HepG2 (cell line): ENCODE measurements around the gene CERT1. TPM values are rescaled to one million over a fixed set of nuclear protein-coding genes. Genes with fewer than 3 reads are reported as not detected.

Experiments
- ATAC-seq: fragments of 200-7000 bp; cut with Tn5 transposase; 3 replicates; pipeline ENCODE4 v1.9.1; 2020; ENCODE audit warnings: mild to moderate bottlenecking, moderate library complexity
- BruUV-seq: library from RNA; stranded (reverse); fragments of 400-500 nt; replicated peaks from 2 replicates; lab custom pipeline; 2021; lab: Mats Ljungman, UMichigan
- CTCF ChIA-PET: fragments of 300-600 bp; formaldehyde crosslinking; extraction: SDS; loops from one replicate; lab custom pipeline; 2021; ENCODE audit warnings: low total read pairs, inconsistent platforms, low intra/inter-chr PET ratio; lab: Yijun Ruan, JAX
- POLR2A ChIA-PET: fragments of 350-600 bp; sonication (Branson Sonifier 250); formaldehyde crosslinking; loops from one replicate; lab custom pipeline; 2020; ENCODE audit warnings: antibody characterized with exemption, inconsistent platforms; lab: Yijun Ruan, JAX
- DNase-seq: peaks from one replicate; pipeline ENCODE4 v3.0.0-alpha.2; 2015; ENCODE audit warnings: low spot score
- FAIRE-seq: peaks from 3 replicates; lab custom pipeline; 2011; peaks lifted over from hg19 to GRCh38; lab: Jason Lieb, UNC
- H2AFZ ChIP-seq: one replicate; pipeline ENCODE4 v1.6.1; 2011; ENCODE audit warnings: low read length, inconsistent platforms
- H3K27ac ChIP-seq: fragments of 300-600 bp; 3 replicates; pipeline ENCODE4 v1.8.0; 2011; ENCODE audit warnings: mixed run types, mild to moderate bottlenecking, mixed read lengths, low read length, inconsistent platforms; ENCODE audit not compliant: insufficient read depth; ENCODE audit errors: extremely low read length
- H3K27me3 ChIP-seq, 2 experiments: fragments of 200-600 bp in 1 of 2; 2 replicates in 1 of 2; 3 replicates in 1 of 2; pipeline versions ENCODE4 v1.6.0 to v1.8.0; 2011; ENCODE audit warnings: low read length in 2 of 2, mild to moderate bottlenecking in 2 of 2, moderate library complexity in 2 of 2, inconsistent platforms in 1 of 2; ENCODE audit not compliant: insufficient read depth in 2 of 2, control insufficient read depth in 1 of 2
- H3K36me3 ChIP-seq, 2 experiments: fragments of 200-600 bp in 1 of 2; replicated peaks in 1 of 2; 2 replicates in 1 of 2; 3 replicates in 1 of 2; pipeline versions ENCODE4 v1.5.1 to v1.8.0; 2011; ENCODE audit warnings: low read length in 2 of 2, inconsistent platforms in 1 of 2; ENCODE audit not compliant: insufficient read depth in 2 of 2, control insufficient read depth in 1 of 2
- H3K4me1 ChIP-seq: 2 replicates; pipeline ENCODE4 v1.5.1; 2012; ENCODE audit warnings: low read length, inconsistent platforms; ENCODE audit not compliant: insufficient read depth
- H3K4me2 ChIP-seq: 2 replicates; pipeline ENCODE4 v1.6.0; 2011; ENCODE audit warnings: low read depth, low read length, inconsistent platforms
- H3K4me3 ChIP-seq, 3 experiments: fragments of 200-600 bp in 1 of 3; sonication (generic), shearing (Covaris generic) in 1 of 3; replicated peaks in 1 of 3; 2 replicates each; pipeline ENCODE4 v1.5.1; 2011 to 2016; ENCODE audit warnings: low read length in 3 of 3, inconsistent platforms in 2 of 3, low read depth in 2 of 3, mild to moderate bottlenecking in 2 of 3, control low read depth in 1 of 3, mixed read lengths in 1 of 3; ENCODE audit not compliant: insufficient read depth in 1 of 3
- H3K79me2 ChIP-seq: one replicate; pipeline ENCODE4 v1.6.1; 2011; ENCODE audit warnings: low read length, inconsistent platforms; ENCODE audit not compliant: insufficient read depth
- H3K9ac ChIP-seq: 2 replicates; pipeline ENCODE4 v1.6.0; 2011; ENCODE audit warnings: mild to moderate bottlenecking, low read depth, low read length, inconsistent platforms; ENCODE audit not compliant: insufficient read depth
- H3K9me3 ChIP-seq: 2 replicates; pipeline ENCODE4 v1.5.1; 2012; ENCODE audit warnings: mild to moderate bottlenecking, low read length
- H4K20me1 ChIP-seq: 2 replicates; pipeline ENCODE4 v1.6.0; 2011; ENCODE audit warnings: inconsistent platforms, mild to moderate bottlenecking, low read length, moderate library complexity; ENCODE audit not compliant: insufficient read depth
- FOXP1 ChIP-seq, 2 experiments: fragments of 450-650 bp in 1 of 2; IDR thresholded peaks; 2 replicates each; pipeline ENCODE4 v1.6.1; 2017 to 2018; ENCODE audit warnings: antibody characterized with exemption in 1 of 2
- GTF2F1 ChIP-seq: fragments of 150-350 bp; IDR thresholded peaks from 2 replicates; pipeline ENCODE4 v1.6.1; 2014; ENCODE audit warnings: low read length
- MEIS1 ChIP-seq: sonication (generic); formaldehyde crosslinking; IDR thresholded peaks from 2 replicates; pipeline ENCODE4 v1.9.0; 2021; ENCODE audit warnings: mild to moderate bottlenecking, missing genetic modification reagents, moderate library complexity, borderline replicate concordance
- SOX13 ChIP-seq, 3 experiments: fragments of 450-650 bp in 1 of 3; sonication (generic) in 1 of 3; formaldehyde crosslinking in 1 of 3; IDR thresholded peaks in 2 of 3; conservative IDR thresholded peaks in 1 of 3; 2 replicates each; pipeline versions ENCODE4 v1.5.0 to v1.6.1; 2016 to 2020; ENCODE audit warnings: antibody characterized with exemption in 1 of 3, mild to moderate bottlenecking in 1 of 3, missing compliant biosample characterization in 1 of 3, missing genetic modification reagents in 1 of 3, moderate library complexity in 1 of 3
- SRSF1 ChIP-seq: fragments of 200-400 bp; formaldehyde crosslinking; optimal IDR thresholded peaks from 2 replicates; pipeline ENCODE3; 2017; ENCODE audit warnings: mild to moderate bottlenecking, low read depth, low read length, moderate library complexity
- TAF1 ChIP-seq: sonication (generic); formaldehyde crosslinking; IDR thresholded peaks from 2 replicates; pipeline ENCODE4 v1.4.0; 2020; ENCODE audit warnings: missing genetic modification reagents
- ZC3H4 ChIP-seq: sonication (generic); formaldehyde crosslinking; IDR thresholded peaks from 2 replicates; pipeline ENCODE4 v1.4.0; 2020; ENCODE audit warnings: missing genetic modification reagents, borderline replicate concordance
- ZNF230 ChIP-seq: sonication (generic); formaldehyde crosslinking; IDR thresholded peaks from 2 replicates; pipeline ENCODE4 v1.4.0; 2020; ENCODE audit warnings: mild to moderate bottlenecking, missing genetic modification reagents
- WGBS: methylation state at CpG from one replicate; pipeline ENCODE4 v1.1.6; 2017; ENCODE audit warnings: low lambda C conversion rate; 5-methylcytosine and 5-hydroxymethylcytosine counted together
- in situ Hi-C: cut with HindIII; loops from 2 replicates; pipeline ENCODE4 v1.10.0; 2017; ENCODE audit warnings: low pct_unique_long_range_greater_than_20kb; ENCODE audit not compliant: extremely low pct_ligation_motif_present
- intact Hi-C: fragments of 100-400 bp; cut with micrococcal nuclease; formaldehyde crosslinking; loops from one replicate; pipeline ENCODE4 v1.10.0; 2022; ENCODE audit not compliant: unreplicated experiment
- polyA plus RNA-seq, 8 experiments: library from polyadenylated mRNA; depleted of rRNA in 3 of 8; stranded (reverse) in 7 of 8; unstranded in 1 of 8; fragments of >200 nt; fragmentation: Illumina TruSeq in 4 of 8; extraction: Trizol in 4 of 8; gene quantifications; 2 replicates each; pipeline versions ENCODE4 v1.2.1 to v1.2.3, GENCODE V29; 2011 to 2016; ENCODE audit warnings: low read depth in 4 of 8, missing spikeins in 1 of 8, mixed read lengths in 1 of 8; ENCODE audit not compliant: insufficient read depth in 1 of 8
- total RNA-seq, 5 experiments: library from RNA; depleted of rRNA; stranded (reverse); fragments of >200 nt; fragmentation: Illumina TruSeq; extraction: Trizol; gene quantifications; 2 replicates each; pipeline ENCODE4 v1.2.3, GENCODE V29; 2016; ENCODE audit warnings: low read depth in 1 of 5
- TF ChIP-seq, protein P1 (sequence below): IDR thresholded peaks from 2 replicates; pipeline ENCODE4 v1.4.0; 2020; ENCODE audit warnings: mild to moderate bottlenecking, missing genetic modification reagents
- TF ChIP-seq, protein P2 (sequence below): sonication (generic); formaldehyde crosslinking; IDR thresholded peaks from 2 replicates; pipeline ENCODE4 v1.4.0; 2020; ENCODE audit warnings: missing genetic modification reagents
- TF ChIP-seq, protein P3 (sequence below): sonication (generic); formaldehyde crosslinking; IDR thresholded peaks from 2 replicates; pipeline ENCODE4 v1.4.0; 2020; ENCODE audit warnings: missing genetic modification reagents
- TF ChIP-seq, protein P4 (sequence below): sonication (generic); formaldehyde crosslinking; conservative IDR thresholded peaks from 2 replicates; pipeline ENCODE4 v1.4.0; 2020; ENCODE audit warnings: mild to moderate bottlenecking, missing genetic modification reagents, moderate library complexity

The CERT1 gene
- total and polyA plus RNA-seq, 2 of the 13 experiments (the other 11 are each of a cell fraction or from before 2014, with no cell fraction given), result 8.2 to 12.7 TPM

DNA sequence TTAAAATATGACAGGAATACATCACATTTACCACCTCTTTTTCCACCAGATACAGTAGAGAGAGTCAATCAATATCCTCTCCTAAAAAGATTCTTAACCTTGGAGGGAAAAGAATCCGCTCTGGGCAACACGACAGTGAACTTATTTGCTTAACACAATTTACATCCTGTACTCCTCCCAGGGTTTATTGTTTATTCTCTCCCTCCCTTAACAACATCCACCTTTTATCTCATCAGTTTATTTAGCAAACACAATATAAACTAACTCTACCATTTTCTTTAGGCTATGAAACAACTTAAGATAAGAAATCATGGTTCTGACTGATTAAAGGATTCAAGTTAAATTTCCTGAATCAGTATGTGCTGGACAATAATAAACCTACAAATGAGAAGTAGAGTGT is 50.9 kb downstream of the CERT1 start:
- no peak overlapping the region for H3K9ac ChIP-seq
- no peak overlapping the region for H3K27ac ChIP-seq
- no peak overlapping the region for H3K4me2 ChIP-seq
- WGBS, result 35% methylated on average over 2 of the region's 2 CpGs
- DNase-seq, result no peak
- no TSS peak for BruUV-seq
- in situ Hi-C loops (no loop called here), intact Hi-C loops (no loop called here)
- no peak overlapping the region for H2AFZ ChIP-seq
- ChIA-PET POLR2A (no interaction called here), CTCF (no interaction called here)
- FAIRE-seq, result no peak
- no peaks in the 10 kb centered on the region for H3K27me3 ChIP-seq
- no peak overlapping the region for H3K4me3 ChIP-seq
- H3K79me2 ChIP-seq, result no peaks in the 10 kb centered on the region
- H3K36me3 ChIP-seq, result 0 out of 5 replicates have a peak, but pooled peaks cover 0 to 6% of the 10 kb centered on the region in 2 experiments
- no peak for ATAC-seq
- H3K9me3 ChIP-seq, result no peaks in the 10 kb centered on the region
- peaks cover 8% of the 10 kb centered on the region; the same call in 1 of the 2 replicates for H4K20me1 ChIP-seq
- peaks cover 10% of the 10 kb centered on the region for H3K4me1 ChIP-seq
- TF ChIP-seq, protein P1, sequence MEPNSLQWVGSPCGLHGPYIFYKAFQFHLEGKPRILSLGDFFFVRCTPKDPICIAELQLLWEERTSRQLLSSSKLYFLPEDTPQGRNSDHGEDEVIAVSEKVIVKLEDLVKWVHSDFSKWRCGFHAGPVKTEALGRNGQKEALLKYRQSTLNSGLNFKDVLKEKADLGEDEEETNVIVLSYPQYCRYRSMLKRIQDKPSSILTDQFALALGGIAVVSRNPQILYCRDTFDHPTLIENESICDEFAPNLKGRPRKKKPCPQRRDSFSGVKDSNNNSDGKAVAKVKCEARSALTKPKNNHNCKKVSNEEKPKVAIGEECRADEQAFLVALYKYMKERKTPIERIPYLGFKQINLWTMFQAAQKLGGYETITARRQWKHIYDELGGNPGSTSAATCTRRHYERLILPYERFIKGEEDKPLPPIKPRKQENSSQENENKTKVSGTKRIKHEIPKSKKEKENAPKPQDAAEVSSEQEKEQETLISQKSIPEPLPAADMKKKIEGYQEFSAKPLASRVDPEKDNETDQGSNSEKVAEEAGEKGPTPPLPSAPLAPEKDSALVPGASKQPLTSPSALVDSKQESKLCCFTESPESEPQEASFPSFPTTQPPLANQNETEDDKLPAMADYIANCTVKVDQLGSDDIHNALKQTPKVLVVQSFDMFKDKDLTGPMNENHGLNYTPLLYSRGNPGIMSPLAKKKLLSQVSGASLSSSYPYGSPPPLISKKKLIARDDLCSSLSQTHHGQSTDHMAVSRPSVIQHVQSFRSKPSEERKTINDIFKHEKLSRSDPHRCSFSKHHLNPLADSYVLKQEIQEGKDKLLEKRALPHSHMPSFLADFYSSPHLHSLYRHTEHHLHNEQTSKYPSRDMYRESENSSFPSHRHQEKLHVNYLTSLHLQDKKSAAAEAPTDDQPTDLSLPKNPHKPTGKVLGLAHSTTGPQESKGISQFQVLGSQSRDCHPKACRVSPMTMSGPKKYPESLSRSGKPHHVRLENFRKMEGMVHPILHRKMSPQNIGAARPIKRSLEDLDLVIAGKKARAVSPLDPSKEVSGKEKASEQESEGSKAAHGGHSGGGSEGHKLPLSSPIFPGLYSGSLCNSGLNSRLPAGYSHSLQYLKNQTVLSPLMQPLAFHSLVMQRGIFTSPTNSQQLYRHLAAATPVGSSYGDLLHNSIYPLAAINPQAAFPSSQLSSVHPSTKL (CRISPR knock-in tag), result 0 out of 2 replicates have a peak, but pooled peaks have one; percentile 41
- no peak for TF ChIP-seq ZNF230 (CRISPR knock-in tag)
- TF ChIP-seq, protein P2, sequence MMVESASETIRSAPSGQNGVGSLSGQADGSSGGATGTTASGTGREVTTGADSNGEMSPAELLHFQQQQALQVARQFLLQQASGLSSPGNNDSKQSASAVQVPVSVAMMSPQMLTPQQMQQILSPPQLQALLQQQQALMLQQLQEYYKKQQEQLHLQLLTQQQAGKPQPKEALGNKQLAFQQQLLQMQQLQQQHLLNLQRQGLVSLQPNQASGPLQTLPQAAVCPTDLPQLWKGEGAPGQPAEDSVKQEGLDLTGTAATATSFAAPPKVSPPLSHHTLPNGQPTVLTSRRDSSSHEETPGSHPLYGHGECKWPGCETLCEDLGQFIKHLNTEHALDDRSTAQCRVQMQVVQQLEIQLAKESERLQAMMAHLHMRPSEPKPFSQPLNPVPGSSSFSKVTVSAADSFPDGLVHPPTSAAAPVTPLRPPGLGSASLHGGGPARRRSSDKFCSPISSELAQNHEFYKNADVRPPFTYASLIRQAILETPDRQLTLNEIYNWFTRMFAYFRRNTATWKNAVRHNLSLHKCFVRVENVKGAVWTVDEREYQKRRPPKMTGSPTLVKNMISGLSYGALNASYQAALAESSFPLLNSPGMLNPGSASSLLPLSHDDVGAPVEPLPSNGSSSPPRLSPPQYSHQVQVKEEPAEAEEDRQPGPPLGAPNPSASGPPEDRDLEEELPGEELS (CRISPR knock-in tag), result peak; percentile 54
- TF ChIP-seq, protein P3, sequence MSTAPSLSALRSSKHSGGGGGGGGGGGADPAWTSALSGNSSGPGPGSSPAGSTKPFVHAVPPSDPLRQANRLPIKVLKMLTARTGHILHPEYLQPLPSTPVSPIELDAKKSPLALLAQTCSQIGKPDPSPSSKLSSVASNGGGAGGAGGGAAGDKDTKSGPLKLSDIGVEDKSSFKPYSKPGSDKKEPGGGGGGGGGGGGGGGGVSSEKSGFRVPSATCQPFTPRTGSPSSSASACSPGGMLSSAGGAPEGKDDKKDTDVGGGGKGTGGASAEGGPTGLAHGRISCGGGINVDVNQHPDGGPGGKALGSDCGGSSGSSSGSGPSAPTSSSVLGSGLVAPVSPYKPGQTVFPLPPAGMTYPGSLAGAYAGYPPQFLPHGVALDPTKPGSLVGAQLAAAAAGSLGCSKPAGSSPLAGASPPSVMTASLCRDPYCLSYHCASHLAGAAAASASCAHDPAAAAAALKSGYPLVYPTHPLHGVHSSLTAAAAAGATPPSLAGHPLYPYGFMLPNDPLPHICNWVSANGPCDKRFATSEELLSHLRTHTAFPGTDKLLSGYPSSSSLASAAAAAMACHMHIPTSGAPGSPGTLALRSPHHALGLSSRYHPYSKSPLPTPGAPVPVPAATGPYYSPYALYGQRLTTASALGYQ, result no peak
- no peak for TF ChIP-seq FOXP1 (IDR thresholded peaks at IDR 0.05)
- peak; percentile 78 for TF ChIP-seq FOXP1 (CRISPR knock-in tag; IDR thresholded peaks at IDR 0.05)
- no peak for TF ChIP-seq ZC3H4 (CRISPR knock-in tag)
- no peak for TF ChIP-seq MEIS1 (CRISPR knock-in tag)
- no peak for TF ChIP-seq SOX13 (IDR thresholded peaks at IDR 0.05)
- TF ChIP-seq SOX13 (CRISPR knock-in tag; conservative IDR thresholded peaks at IDR 0.05 in 1 of 2, IDR thresholded peaks at IDR 0.05 in 1 of 2), result peak in 1 of 2 experiments; percentile 27; a peak in 1 of 4 replicates
- no peak for TF ChIP-seq TAF1
- TF ChIP-seq GTF2F1, result no peak
- TF ChIP-seq, protein P4, sequence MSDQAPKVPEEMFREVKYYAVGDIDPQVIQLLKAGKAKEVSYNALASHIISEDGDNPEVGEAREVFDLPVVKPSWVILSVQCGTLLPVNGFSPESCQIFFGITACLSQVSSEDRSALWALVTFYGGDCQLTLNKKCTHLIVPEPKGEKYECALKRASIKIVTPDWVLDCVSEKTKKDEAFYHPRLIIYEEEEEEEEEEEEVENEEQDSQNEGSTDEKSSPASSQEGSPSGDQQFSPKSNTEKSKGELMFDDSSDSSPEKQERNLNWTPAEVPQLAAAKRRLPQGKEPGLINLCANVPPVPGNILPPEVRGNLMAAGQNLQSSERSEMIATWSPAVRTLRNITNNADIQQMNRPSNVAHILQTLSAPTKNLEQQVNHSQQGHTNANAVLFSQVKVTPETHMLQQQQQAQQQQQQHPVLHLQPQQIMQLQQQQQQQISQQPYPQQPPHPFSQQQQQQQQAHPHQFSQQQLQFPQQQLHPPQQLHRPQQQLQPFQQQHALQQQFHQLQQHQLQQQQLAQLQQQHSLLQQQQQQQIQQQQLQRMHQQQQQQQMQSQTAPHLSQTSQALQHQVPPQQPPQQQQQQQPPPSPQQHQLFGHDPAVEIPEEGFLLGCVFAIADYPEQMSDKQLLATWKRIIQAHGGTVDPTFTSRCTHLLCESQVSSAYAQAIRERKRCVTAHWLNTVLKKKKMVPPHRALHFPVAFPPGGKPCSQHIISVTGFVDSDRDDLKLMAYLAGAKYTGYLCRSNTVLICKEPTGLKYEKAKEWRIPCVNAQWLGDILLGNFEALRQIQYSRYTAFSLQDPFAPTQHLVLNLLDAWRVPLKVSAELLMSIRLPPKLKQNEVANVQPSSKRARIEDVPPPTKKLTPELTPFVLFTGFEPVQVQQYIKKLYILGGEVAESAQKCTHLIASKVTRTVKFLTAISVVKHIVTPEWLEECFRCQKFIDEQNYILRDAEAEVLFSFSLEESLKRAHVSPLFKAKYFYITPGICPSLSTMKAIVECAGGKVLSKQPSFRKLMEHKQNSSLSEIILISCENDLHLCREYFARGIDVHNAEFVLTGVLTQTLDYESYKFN (CRISPR knock-in tag), result 0 out of 2 replicates have a peak, but pooled peaks have one; percentile 23
- no peak for TF ChIP-seq SRSF1
